HepG2 (cell line): ENCODE results near the gene CHRD. TPM values are rescaled to one million over a fixed set of nuclear protein-coding genes. Genes with fewer than 3 reads are reported as not detected.

Source experiments
- CEBPZ ChIP-seq: IDR thresholded peaks from 2 replicates; pipeline ENCODE4 v1.6.1; 2012; ENCODE audit warnings: low read length, improper control_type of control experiment
- DR1 ChIP-seq: sonication (generic); formaldehyde crosslinking; IDR thresholded peaks from 2 replicates; pipeline ENCODE4 v1.8.0; 2021; ENCODE audit warnings: mild to moderate bottlenecking, missing genetic modification reagents, inconsistent platforms
- FOSL1 ChIP-seq: sonication (generic); formaldehyde crosslinking; IDR thresholded peaks from 2 replicates; pipeline ENCODE4 v1.9.0; 2021; ENCODE audit warnings: missing genetic modification reagents, borderline replicate concordance
- GABPB1 ChIP-seq: IDR thresholded peaks from 2 replicates; pipeline ENCODE4 v1.6.1; 2016; ENCODE audit warnings: mild to moderate bottlenecking, missing genetic modification reagents, moderate library complexity, missing compliant biosample characterization
- IRF1 ChIP-seq: sonication (generic); formaldehyde crosslinking; IDR thresholded peaks from 2 replicates; pipeline ENCODE4 v1.4.0; 2020; ENCODE audit warnings: low read depth, mild to moderate bottlenecking, missing genetic modification reagents
- KDM2A ChIP-seq: sonication (generic); formaldehyde crosslinking; IDR thresholded peaks from 2 replicates; pipeline ENCODE4 v1.4.0; 2020; ENCODE audit warnings: low read depth, missing genetic modification reagents, borderline replicate concordance
- PHF8 ChIP-seq: sonication (generic); formaldehyde crosslinking; IDR thresholded peaks from 2 replicates; pipeline ENCODE4 v1.5.0; 2020; ENCODE audit warnings: missing genetic modification reagents
- RBM22 ChIP-seq: fragments of 200-400 bp; formaldehyde crosslinking; optimal IDR thresholded peaks from 2 replicates; pipeline ENCODE3; 2017; ENCODE audit warnings: mild to moderate bottlenecking, low read length, moderate library complexity
- SP5 ChIP-seq: IDR thresholded peaks from 2 replicates; pipeline ENCODE4 v1.6.1; 2016; ENCODE audit warnings: low read depth, borderline replicate concordance
- SUZ12 ChIP-seq: fragments of 150-350 bp; IDR thresholded peaks from 2 replicates; pipeline ENCODE4 v1.6.1; 2014; ENCODE audit warnings: low read depth, low read length
- TAF1 ChIP-seq: sonication (generic); formaldehyde crosslinking; IDR thresholded peaks from 2 replicates; pipeline ENCODE4 v1.4.0; 2020; ENCODE audit warnings: missing genetic modification reagents
- THAP11 ChIP-seq: IDR thresholded peaks from 2 replicates; pipeline ENCODE4 v1.6.1; 2016; ENCODE audit warnings: missing biosample characterization, missing genetic modification reagents
- ZKSCAN5 ChIP-seq: sonication (generic); formaldehyde crosslinking; IDR thresholded peaks from 2 replicates; pipeline ENCODE4 v1.5.1; 2020; ENCODE audit warnings: mild to moderate bottlenecking, missing genetic modification reagents
- ZNF605 ChIP-seq: sonication (generic); formaldehyde crosslinking; IDR thresholded peaks from 2 replicates; pipeline ENCODE4 v1.8.0; 2022; ENCODE audit warnings: mild to moderate bottlenecking, missing genetic modification reagents
- ZNF619 ChIP-seq: sonication (generic); formaldehyde crosslinking; IDR thresholded peaks from 2 replicates; pipeline ENCODE4 v1.4.0; 2020; ENCODE audit warnings: mild to moderate bottlenecking, missing genetic modification reagents
- polyA plus RNA-seq, 8 experiments: library from polyadenylated mRNA; depleted of rRNA in 3 of 8; stranded (reverse) in 7 of 8; unstranded in 1 of 8; fragments of >200 nt; fragmentation: Illumina TruSeq in 4 of 8; extraction: Trizol in 4 of 8; gene quantifications; 2 replicates each; pipeline versions ENCODE4 v1.2.1 to v1.2.3, GENCODE V29; 2011 to 2016; ENCODE audit warnings: low read depth in 4 of 8, missing spikeins in 1 of 8, mixed read lengths in 1 of 8; ENCODE audit not compliant: insufficient read depth in 1 of 8
- total RNA-seq, 5 experiments: library from RNA; depleted of rRNA; stranded (reverse); fragments of >200 nt; fragmentation: Illumina TruSeq; extraction: Trizol; gene quantifications; 2 replicates each; pipeline ENCODE4 v1.2.3, GENCODE V29; 2016; ENCODE audit warnings: low read depth in 1 of 5
- TF ChIP-seq, protein P1 (sequence below): sonication (generic); formaldehyde crosslinking; conservative IDR thresholded peaks from 2 replicates; pipeline ENCODE4 v1.8.0; 2022; ENCODE audit warnings: low read depth, missing genetic modification reagents
- TF ChIP-seq, protein P2 (sequence below): sonication (generic); formaldehyde crosslinking; IDR thresholded peaks from 2 replicates; pipeline ENCODE4 v1.4.0; 2020; ENCODE audit warnings: mild to moderate bottlenecking, missing genetic modification reagents

Gene CHRD
- total and polyA plus RNA-seq, 2 of the 13 experiments (the other 11 are each of a cell fraction or from before 2014, with no cell fraction given), result 22.2 to 35.2 TPM

- TF ChIP-seq ZNF605, result no peak
- TF ChIP-seq PHF8, result peak; percentile 66; the same call in 1 of the 2 replicates
- TF ChIP-seq GABPB1 (CRISPR knock-in tag), result peak; percentile 7; the same call in 1 of the 2 replicates
- TF ChIP-seq IRF1, result no peak
- peak; percentile 54; the same call in 1 of the 2 replicates for TF ChIP-seq ZNF619 (CRISPR knock-in tag)
- 0 out of 2 replicates have a peak, but pooled peaks have one; percentile 5 for TF ChIP-seq THAP11 (CRISPR knock-in tag)
- TF ChIP-seq DR1 (CRISPR knock-in tag), result 0 out of 2 replicates have a peak, but pooled peaks have one; percentile 6
- TF ChIP-seq, protein P1, sequence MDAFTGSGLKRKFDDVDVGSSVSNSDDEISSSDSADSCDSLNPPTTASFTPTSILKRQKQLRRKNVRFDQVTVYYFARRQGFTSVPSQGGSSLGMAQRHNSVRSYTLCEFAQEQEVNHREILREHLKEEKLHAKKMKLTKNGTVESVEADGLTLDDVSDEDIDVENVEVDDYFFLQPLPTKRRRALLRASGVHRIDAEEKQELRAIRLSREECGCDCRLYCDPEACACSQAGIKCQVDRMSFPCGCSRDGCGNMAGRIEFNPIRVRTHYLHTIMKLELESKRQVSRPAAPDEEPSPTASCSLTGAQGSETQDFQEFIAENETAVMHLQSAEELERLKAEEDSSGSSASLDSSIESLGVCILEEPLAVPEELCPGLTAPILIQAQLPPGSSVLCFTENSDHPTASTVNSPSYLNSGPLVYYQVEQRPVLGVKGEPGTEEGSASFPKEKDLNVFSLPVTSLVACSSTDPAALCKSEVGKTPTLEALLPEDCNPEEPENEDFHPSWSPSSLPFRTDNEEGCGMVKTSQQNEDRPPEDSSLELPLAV, result no peak
- TF ChIP-seq SUZ12, result no peak
- no peak for TF ChIP-seq CEBPZ
- TF ChIP-seq FOSL1 (CRISPR knock-in tag), result no peak
- no peak for TF ChIP-seq ZKSCAN5 (CRISPR knock-in tag)
- TF ChIP-seq, protein P2, sequence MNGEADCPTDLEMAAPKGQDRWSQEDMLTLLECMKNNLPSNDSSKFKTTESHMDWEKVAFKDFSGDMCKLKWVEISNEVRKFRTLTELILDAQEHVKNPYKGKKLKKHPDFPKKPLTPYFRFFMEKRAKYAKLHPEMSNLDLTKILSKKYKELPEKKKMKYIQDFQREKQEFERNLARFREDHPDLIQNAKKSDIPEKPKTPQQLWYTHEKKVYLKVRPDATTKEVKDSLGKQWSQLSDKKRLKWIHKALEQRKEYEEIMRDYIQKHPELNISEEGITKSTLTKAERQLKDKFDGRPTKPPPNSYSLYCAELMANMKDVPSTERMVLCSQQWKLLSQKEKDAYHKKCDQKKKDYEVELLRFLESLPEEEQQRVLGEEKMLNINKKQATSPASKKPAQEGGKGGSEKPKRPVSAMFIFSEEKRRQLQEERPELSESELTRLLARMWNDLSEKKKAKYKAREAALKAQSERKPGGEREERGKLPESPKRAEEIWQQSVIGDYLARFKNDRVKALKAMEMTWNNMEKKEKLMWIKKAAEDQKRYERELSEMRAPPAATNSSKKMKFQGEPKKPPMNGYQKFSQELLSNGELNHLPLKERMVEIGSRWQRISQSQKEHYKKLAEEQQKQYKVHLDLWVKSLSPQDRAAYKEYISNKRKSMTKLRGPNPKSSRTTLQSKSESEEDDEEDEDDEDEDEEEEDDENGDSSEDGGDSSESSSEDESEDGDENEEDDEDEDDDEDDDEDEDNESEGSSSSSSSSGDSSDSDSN (CRISPR knock-in tag), result 0 out of 2 replicates have a peak, but pooled peaks have one; percentile 58
- no peak; the same call in 1 of the 2 replicates for TF ChIP-seq KDM2A (CRISPR knock-in tag)
- TF ChIP-seq TAF1 (CRISPR knock-in tag), result peak; percentile 85; the same call in 1 of the 2 replicates
- no peak for TF ChIP-seq RBM22
- TF ChIP-seq SP5 (CRISPR knock-in tag), result no peak
Observed at GRCh38 chr3:184360929-184361531, 18.8 kb upstream of the CHRD start (continued).
